ENCODE measurements around the gene HSBP1L1. TPM values are rescaled to one million over a fixed set of nuclear protein-coding genes. Genes with fewer than 3 reads are reported as not detected.

The HSBP1L1 gene
- 13.4 and 14.6 TPM in 2 replicates for total RNA-seq
- 16.3 and 24.6 TPM in 2 replicates for polyA plus RNA-seq
- polyA plus RNA-seq (2012): 21.4 and 30.2 TPM in 2 replicates
- 2.5 and 7.1 TPM in 2 replicates for polyA minus RNA-seq (ENCODE audit: low replicate concordance)

DNA sequence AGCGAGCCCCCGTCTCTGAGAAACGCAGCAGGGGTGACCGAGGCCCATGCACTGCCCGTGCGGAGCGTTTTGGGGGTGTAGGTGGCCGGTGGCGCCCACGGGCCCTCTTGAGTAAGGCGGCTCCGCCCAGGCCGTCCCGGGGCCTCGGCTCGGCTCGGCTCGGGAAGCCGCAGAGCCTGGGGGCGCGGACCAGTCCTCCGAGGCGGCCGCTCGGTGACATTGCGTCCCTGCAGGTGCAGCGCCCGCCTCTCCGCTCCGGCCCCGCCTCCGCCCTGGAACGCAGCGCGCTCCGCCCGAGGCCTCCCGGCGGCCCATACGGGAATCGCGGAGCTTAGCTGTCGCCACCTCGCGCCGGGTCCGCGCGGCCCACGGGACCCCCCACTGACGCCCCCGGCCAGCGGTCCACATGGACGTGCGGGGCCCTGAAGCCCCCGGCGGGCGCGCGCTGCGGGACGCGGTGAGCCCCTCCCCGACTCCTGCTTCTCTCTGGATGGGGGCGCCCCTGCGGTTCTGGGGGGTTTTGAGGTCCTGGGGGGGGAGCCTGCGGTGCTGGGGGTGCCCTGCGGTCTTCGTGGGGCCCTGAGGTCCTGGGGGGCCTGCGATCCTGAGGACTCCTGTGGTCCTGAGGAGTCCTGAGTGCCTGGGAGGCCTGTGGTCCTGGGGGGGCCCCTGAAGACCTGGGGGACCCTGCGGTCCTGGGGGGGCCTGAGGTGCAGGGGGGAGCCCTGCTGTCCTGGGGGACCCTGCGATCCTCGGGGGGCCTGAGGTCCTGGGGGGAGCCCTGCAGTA, at the start of gene HSBP1L1:
Gene HSBP1L1 (plus strand): TSS at position 314 of the 789 bp plus-strand sequence. CDS start 93 bp downstream, at position 407.
- no peaks in the 10 kb centered on the region for H3K79me2 ChIP-seq (ENCODE audit: control insufficient read depth, insufficient read depth, low read length)
- H3K9me3 ChIP-seq (ENCODE audit: control insufficient read depth, insufficient read depth, low read depth, low read length): no peaks in the 10 kb centered on the region
- peak in 1 of 2 donors; percentile 27 for TF ChIP-seq CTCF (conservative IDR thresholded peaks at IDR 0.05 in 1 of 2, IDR thresholded peaks at IDR 0.05 in 1 of 2; ENCODE audit: low read depth in 1 of 2, low read length in 2 of 2)
- TF ChIP-seq EZH2 (IDR thresholded peaks at IDR 0.05; ENCODE audit: low read length, missing control alignments): no peak
- peak within 1 kb of the TSS; percentile 57 to 73 (median 67) for H3K4me3 ChIP-seq (replicated peaks in 1 of 4; ENCODE audit: control extremely low read depth in 1 of 4, insufficient read depth in 1 of 4, low read depth in 3 of 4, low read length in 4 of 4)
- peak; percentile 26 to 37 for DNase-seq (ENCODE audit: low read depth in 2 of 2)
- H3K9ac ChIP-seq (ENCODE audit: insufficient read depth, low read length): peak within 1 kb of the TSS; percentile 91
- H3K36me3 ChIP-seq (ENCODE audit: control insufficient read depth, insufficient read depth, low read length): peaks cover 2% of the 10 kb centered on the region
- H3K4me1 ChIP-seq (ENCODE audit: control insufficient read depth, extremely low read depth, insufficient read depth, low read length): peaks cover 6% of the 10 kb centered on the region
- no peaks in the 10 kb centered on the region for H3K27me3 ChIP-seq (ENCODE audit: control insufficient read depth, insufficient read depth, low read length)
- H2AFZ ChIP-seq (ENCODE audit: low read length): peak within 1 kb of the TSS; percentile 20
- no peaks in the 10 kb centered on the region for H4K20me1 ChIP-seq (ENCODE audit: control insufficient read depth, extremely low read depth, insufficient read depth, low read length)
- peak within 1 kb of the TSS; percentile 89 for H3K27ac ChIP-seq (ENCODE audit: insufficient read depth, low read length)
- peak within 1 kb of the TSS; percentile 69 for H3K4me2 ChIP-seq (ENCODE audit: extremely low read depth, insufficient read depth, low read length)

DNA sequence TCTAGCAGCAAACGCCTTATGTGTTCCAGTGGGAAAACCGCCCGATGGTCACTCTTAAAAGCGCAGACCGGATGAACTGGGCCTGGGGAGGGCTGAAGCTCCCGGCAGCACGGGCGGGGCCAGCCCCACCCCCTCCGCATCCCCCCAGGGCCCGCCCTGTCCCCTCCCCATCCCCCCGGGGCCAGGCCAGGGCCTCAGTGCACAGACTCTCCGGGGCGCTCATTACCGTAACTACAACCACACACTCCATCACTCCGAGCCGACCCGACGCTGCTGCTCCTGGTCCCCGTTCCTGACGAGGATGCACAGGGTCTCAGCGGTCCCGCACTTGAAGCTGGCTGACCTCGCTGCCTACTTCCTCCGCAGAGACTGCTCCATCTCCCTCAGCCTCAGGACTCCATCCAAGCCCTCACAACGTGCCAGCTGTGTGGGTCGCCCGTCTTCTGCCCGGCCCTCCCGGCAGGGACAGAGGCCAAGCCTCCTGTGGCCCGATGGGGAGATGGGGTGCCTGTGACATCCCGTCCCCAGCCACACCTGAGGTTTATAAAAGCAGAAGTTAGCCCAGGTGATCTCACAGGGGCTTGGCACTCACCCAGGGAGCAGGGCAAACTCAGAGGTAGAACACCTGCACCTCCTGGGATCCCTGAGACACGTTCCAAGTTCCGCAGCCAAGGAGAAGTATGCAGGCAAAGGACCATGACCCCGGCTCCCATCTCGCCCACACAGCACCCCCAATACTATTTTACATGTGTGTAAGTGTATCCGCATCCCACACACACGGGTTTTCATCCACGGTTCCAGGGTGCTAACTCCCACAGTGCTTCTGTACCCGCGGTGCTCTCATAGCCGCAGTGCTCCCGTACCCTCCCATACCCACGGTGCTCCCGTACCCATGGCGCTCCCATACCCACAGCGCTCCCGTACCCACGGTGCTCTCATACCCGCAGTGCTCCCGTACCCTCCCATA, 49.0 kb upstream of the HSBP1L1 start:
- Histone ChIP-seq H3K27ac (ENCODE audit: insufficient read depth, low read length) (no peak overlapping the region), H3K36me3 (ENCODE audit: control insufficient read depth, insufficient read depth, low read length) (peaks cover 9% of the 10 kb centered on the region), H3K79me2 (ENCODE audit: control insufficient read depth, insufficient read depth, low read length) (peaks cover 2% of the 10 kb centered on the region), H4K20me1 (ENCODE audit: control insufficient read depth, extremely low read depth, insufficient read depth, low read length) (no peaks in the 10 kb centered on the region), H3K27me3 (ENCODE audit: control insufficient read depth, insufficient read depth, low read length) (no peaks in the 10 kb centered on the region), H3K4me2 (ENCODE audit: extremely low read depth, insufficient read depth, low read length) (no peak overlapping the region), H3K4me1 (ENCODE audit: control insufficient read depth, extremely low read depth, insufficient read depth, low read length) (peaks cover 2% of the 10 kb centered on the region), H3K9ac (ENCODE audit: insufficient read depth, low read length) (no peak overlapping the region), H3K4me3 (replicated peaks in 1 of 4; ENCODE audit: control extremely low read depth in 1 of 4, insufficient read depth in 1 of 4, low read depth in 3 of 4, low read length in 4 of 4) (no peak overlapping the region), H2AFZ (ENCODE audit: low read length) (no peak overlapping the region), H3K9me3 (ENCODE audit: control insufficient read depth, insufficient read depth, low read depth, low read length) (no peaks in the 10 kb centered on the region)
- no peak for TF ChIP-seq EZH2 (IDR thresholded peaks at IDR 0.05; ENCODE audit: low read length, missing control alignments)
- TF ChIP-seq CTCF (conservative IDR thresholded peaks at IDR 0.05 in 1 of 2, IDR thresholded peaks at IDR 0.05 in 1 of 2; ENCODE audit: low read depth in 1 of 2, low read length in 2 of 2): no peak
- DNase-seq (ENCODE audit: low read depth in 2 of 2): no peak

DNA sequence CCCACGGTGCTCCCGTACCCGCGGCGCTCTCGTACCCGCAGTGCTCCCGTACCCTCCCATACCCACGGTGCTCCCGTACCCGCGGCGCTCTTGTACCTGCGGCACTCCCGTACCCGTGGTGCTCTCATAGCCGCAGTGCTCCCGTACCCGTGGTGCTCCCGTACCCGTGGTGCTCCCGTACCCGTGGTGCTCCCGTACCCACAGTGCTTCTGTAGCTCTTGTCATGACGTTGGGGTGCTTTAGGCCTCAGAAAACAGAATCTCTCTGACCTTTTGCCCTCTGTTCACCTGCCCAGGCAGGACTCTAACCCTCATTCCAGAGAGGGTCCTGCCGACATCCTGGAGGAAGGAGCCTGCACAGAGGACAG, 48.3 kb upstream of the HSBP1L1 start:
- no peak overlapping the region for H3K4me3 ChIP-seq (replicated peaks in 1 of 4; ENCODE audit: control extremely low read depth in 1 of 4, insufficient read depth in 1 of 4, low read depth in 3 of 4, low read length in 4 of 4)
- no peaks in the 10 kb centered on the region for H3K9me3 ChIP-seq (ENCODE audit: control insufficient read depth, insufficient read depth, low read depth, low read length)
- no peak overlapping the region for H2AFZ ChIP-seq (ENCODE audit: low read length)
- no peak for TF ChIP-seq CTCF (conservative IDR thresholded peaks at IDR 0.05 in 1 of 2, IDR thresholded peaks at IDR 0.05 in 1 of 2; ENCODE audit: low read depth in 1 of 2, low read length in 2 of 2)
- no peak for TF ChIP-seq EZH2 (IDR thresholded peaks at IDR 0.05; ENCODE audit: low read length, missing control alignments)
- H3K4me2 ChIP-seq (ENCODE audit: extremely low read depth, insufficient read depth, low read length): no peak overlapping the region
- no peaks in the 10 kb centered on the region for H3K79me2 ChIP-seq (ENCODE audit: control insufficient read depth, insufficient read depth, low read length)
- peaks cover 9% of the 10 kb centered on the region for H3K36me3 ChIP-seq (ENCODE audit: control insufficient read depth, insufficient read depth, low read length)
- no peak overlapping the region for H3K9ac ChIP-seq (ENCODE audit: insufficient read depth, low read length)
- no peaks in the 10 kb centered on the region for H4K20me1 ChIP-seq (ENCODE audit: control insufficient read depth, extremely low read depth, insufficient read depth, low read length)
- no peaks in the 10 kb centered on the region for H3K27me3 ChIP-seq (ENCODE audit: control insufficient read depth, insufficient read depth, low read length)
- H3K27ac ChIP-seq (ENCODE audit: insufficient read depth, low read length): no peak overlapping the region
- no peak for DNase-seq (ENCODE audit: low read depth in 2 of 2)
- H3K4me1 ChIP-seq (ENCODE audit: control insufficient read depth, extremely low read depth, insufficient read depth, low read length): peaks cover 2% of the 10 kb centered on the region

Data from fibroblast of lung (primary cell).